OCI-LY7 (cell line): ENCODE data around the gene RNF8.

Experiments
- CTCF ChIP-seq: fragments of 200-600 bp; sonication (generic); conservative IDR thresholded peaks from 2 replicates; pipeline ENCODE4 v1.5.1; 2014; ENCODE audit warnings: mild to moderate bottlenecking, antibody characterized with exemption, low read length, moderate library complexity, mixed read lengths
- EZH2phosphoT487 ChIP-seq: fragments of 200-600 bp; sonication (generic); IDR thresholded peaks from 2 replicates; pipeline ENCODE4 v1.6.1; 2018; ENCODE audit warnings: low read depth, borderline replicate concordance, mild to moderate bottlenecking, mixed run types, antibody characterized with exemption, low read length, moderate library complexity, mixed read lengths

DNA sequence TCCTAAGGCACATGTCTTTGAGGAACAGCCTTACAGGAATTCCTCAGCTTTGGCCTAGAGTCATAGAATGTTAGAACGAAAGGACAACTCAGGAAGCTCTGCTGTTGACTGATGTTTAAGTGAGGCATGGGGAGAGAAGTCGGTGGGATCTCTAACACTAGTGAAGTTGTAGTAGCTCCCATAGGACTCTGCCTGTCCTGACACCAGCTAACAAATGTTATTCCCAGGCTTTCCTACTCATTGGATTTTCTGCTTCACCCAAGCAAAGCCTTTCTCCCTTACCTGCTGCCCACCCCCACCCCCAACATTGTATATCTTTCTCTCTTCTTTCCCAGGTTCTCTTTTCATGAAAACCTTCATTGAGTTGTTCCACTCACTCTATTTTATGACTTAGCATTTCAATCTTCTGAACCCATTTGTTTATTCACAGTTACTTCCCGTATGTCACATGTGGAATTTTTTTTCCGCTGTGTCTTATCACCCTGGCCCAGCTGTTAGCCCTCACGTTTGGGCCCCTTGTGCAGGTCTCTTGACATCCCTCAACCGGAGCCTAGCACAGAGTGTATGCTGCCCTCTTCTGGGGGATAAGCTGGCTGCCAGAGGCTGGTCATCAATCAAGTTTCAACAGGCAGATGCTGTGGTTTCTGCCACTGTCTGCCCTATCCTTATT lies 39.2 kb upstream of the RNF8 start:
- no peak for TF ChIP-seq EZH2phosphoT487
- TF ChIP-seq CTCF = peak; percentile 82
